Stimulated activated CD8-positive, alpha-beta memory T cell treated with anti-CD3 and anti-CD28 coated beads, Interleukin-15, amount 100 ng/mL, for 1 hour (primary cell): ENCODE data around the gene C1GALT1.
"Not testable (repeated sequence)": the region's sequence is repeated elsewhere in the genome, so short reads cannot be mapped to it uniquely, and the experiment has no call there.

ENCODE experiments used
- DNase-seq: peaks from one replicate; pipeline ENCODE4 v3.0.0-alpha.2; 2020; ENCODE audit warnings: low read depth

The C1GALT1 gene

GRCh38 chr7:7237201-7237977 is 55.0 kb downstream of the C1GALT1 start:
- no peak for DNase-seq

- no peak for DNase-seq
Observed at GRCh38 chr7:7237978-7238267, 55.6 kb downstream of the C1GALT1 start.

GRCh38 chr7:7239346-7239745 is 57.0 kb downstream of the C1GALT1 start:
- no peak for DNase-seq

- DNase-seq = no peak
Observed at GRCh38 chr7:7242899-7243298, 60.6 kb downstream of the C1GALT1 start.

DNA sequence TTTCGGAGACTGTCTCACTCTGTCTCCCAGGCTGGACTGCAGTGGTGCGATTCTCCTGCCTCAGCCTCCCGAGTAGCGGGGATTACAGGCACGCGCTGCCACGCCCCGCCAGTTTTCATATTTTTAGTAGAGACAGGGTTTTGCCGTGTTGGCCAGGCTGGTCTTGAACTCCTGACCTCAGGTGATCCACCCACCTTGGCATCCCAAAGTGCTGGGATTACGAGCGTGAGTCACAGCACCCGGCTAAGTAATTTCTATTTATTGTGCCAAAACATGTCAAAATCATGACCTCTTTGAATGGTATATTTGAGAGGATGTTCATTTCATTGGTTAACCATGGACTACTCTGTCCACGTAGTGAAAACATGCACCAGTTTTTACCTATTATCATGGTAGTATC is 62.9 kb downstream of the C1GALT1 start:
- not testable (repeated sequence) for DNase-seq

GRCh38 chr7:7246223-7246622 is 63.9 kb downstream of the C1GALT1 start:
- no peak for DNase-seq

DNA sequence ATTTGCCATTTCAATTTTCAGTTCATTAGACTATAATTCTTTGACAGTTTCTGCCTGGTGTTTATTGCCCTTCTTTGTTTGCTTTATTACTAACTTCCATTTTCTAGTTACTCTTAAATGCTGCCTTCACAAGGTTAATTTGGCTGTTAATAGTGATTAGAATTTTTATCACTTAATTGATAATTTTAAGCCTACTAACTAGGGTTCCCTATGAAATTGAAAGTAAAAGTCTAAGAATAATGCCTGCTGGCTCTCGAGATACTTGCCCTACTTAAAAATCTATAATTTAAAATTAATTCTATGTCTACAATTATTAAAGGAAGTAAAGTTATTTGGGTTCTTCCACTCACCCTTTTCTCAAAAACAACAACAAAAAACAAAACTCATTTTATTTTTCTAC is 65.3 kb downstream of the C1GALT1 start:
- no peak for DNase-seq

DNA sequence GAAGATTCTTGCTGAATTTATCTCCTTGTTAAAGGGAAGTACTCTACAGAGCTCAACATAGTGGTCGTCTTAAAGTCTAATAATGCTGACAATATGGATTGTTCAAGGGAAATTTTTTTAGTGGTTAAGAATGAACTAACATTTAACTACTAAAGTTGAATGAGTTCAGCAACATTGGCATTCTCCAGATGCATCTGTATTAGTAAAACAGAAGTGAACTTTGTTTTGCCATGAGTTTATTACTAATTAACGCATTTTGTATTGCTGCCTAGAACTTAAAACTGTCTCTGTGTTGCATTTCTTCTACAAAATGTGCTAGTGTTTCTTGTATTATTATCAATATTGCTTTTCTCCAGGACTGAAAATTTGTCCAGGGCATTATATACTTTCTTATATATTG is 67.5 kb downstream of the C1GALT1 start:
- DNase-seq = no peak

DNA sequence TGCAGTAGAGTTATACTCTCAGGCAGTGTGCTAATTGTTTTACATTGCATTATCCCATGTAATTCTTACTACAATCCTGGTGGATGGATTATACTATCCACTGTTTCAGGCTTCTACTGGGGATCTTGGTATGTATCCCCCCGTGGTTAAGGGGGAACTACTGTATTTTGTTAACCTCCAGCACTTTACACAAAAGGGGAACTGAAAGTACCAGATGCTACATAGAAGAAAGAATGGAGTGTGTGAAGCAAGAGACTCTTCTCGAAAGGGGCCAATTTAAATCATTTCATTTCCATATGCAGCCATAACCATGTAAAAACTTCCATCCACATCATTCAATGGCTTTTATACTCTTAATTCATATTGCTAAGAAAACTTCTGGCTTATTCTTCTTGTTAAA is 69.4 kb downstream of the C1GALT1 start:
- DNase-seq = no peak

DNA sequence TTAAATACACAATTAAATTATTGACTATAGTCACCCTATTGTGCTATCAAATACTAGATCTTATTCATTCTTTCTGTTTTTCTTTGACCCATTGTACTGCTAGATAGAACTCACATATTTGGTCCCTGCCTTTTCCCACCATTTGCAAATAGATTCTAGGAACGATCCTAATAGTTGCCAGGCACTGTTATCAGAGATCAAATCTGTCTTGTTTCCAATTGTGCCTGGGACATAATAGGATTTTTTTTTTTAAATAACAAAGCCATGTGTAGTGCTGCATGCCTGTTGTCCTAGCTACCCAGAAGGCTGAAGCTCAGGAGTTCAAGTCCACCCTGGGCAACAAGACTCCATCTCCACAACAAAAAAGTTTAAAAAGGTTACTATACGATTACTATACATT is 72.0 kb downstream of the C1GALT1 start:
- no peak for DNase-seq

DNA sequence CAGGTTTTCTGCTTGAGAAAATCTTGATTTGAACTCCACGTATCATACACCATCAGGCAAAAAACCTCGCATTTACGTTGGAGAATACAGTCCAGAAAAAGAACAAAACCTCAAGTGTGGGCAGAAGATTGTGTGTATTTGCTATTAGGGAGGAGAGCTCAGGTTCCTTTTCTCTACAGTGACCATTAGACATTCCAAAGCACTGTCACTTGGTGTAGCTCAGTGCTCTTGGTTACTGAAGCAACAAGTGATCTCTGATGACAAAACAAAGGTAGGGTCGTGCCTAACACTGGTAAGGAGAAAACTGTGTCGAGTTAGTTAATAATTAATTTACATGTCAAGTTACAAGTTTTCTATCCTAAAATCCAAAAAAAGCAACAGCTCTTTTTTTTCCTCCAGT is 72.6 kb downstream of the C1GALT1 start:
- DNase-seq = no peak

- no peak for DNase-seq
Observed at GRCh38 chr7:7256731-7257274, 74.5 kb downstream of the C1GALT1 start.

DNA sequence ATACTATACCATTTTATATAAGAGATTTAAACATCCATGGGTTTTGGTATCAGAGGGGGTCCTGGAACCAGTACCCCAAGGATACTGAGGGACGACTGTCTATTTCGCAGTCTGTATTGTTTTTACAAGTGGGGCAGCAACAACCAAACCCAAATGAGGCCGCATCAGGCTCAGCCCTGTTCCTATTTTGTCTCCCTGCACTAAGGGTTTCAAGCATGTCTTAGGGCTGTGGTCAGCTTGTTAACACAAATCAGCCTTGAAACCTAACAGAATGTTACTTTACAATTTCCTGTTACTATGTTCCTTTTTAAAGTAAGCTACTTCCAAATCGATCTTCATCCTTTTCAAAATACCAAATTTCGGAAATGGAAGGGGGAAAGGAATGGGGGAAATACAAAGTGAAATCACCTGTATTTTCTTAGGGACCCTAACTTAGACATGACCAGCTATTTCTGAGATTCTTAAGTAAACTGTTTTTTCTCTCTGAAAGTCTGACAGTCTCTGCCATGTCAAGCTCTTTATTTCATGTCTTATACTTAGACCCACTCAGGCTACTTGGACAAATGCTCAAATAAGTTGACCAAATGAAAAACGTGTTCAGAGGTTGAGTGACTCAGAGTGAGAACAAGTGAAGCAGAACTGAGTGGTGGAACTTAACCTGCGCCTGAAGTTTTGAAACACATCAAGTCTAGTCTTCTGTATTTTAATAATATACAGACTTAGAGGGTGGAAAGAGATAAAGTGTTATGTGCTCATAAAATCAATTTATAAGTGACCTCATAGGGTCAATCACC is 75.8 kb downstream of the C1GALT1 start:
- DNase-seq = no peak

- DNase-seq = no peak
Observed at GRCh38 chr7:7261863-7262262, 79.5 kb downstream of the C1GALT1 start.

GRCh38 chr7:7263297-7264230 is 81.2 kb downstream of the C1GALT1 start:
- no peak for DNase-seq

DNA sequence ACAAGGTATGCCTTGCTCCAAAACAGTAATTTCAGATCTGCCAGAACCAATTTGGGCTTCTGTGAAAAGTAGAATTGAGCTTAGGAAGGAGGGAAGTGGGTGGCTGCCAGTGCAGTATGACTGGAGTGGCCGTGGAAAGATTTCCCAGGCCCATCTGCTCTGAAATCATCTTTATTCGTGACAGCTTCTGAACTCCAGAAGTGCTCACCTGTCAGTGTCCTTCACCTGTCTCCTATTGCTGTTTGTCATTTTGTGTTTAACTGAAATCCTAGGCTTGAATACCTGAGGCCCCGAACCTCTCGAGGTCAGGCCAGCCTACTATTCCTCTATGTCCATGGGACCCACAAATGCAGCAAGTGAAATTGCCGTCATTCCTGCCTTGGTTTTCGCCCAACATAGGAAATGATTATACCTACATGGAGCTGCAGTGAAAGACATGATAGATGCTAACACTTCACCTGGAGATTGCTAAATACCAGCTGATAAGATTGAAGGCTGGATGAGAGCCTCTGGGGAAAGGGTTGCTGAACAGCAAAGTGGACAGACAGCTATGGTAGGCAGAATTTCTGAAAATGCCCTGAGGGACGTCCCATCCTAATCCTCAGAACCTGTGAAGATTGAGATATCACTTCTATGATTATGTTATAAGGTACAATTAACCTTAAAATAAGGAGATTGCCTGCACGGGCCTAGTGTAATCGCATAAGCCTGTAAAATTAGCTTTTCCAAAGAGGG is 82.1 kb downstream of the C1GALT1 start:
- no peak for DNase-seq

DNA sequence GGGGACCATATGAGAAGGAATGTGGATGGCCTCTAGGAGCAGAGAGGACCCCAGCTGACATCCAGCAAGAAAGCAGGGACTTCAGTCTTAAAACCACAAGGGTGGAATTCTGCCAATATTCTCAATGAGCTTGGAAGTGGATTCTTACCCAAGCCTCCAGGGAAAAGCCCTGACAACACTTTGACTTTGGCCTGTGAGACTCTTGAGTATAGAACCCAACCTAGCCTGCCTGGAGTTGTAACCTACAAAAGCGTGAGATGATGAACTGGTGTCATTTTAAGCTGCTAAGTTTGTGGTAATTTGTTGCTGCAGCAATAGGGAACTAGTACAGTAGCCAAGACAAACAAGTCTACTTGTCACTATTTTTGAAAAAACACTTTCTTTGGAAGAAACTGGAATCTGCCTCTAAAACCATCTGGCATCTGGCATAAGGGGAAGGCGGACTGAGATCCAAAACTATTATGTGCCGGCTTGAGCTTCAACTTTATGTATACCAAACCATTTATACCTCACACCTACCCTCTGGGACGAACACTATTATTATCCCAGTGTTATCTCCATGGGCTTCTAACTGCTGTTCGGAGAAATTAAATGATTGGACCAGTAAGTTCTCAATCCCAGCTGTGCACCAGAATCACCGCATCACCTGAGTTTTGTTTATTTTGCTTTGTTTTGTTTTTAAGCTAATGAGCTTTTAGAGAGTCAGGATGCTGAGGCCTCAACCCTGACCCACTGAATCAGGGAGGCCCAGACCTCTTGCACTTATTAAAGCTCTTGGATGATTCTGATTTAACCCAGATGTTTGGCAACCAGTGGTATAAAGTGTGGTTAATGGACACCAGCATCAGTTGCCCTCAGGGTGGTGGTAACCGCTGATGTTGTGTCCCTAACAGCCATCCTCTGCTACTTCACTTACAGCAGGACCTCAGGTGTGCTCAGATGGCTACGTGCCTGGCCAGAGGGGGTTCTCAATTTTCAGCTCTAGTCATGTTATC is 83.0 kb downstream of the C1GALT1 start:
- no peak for DNase-seq

DNA sequence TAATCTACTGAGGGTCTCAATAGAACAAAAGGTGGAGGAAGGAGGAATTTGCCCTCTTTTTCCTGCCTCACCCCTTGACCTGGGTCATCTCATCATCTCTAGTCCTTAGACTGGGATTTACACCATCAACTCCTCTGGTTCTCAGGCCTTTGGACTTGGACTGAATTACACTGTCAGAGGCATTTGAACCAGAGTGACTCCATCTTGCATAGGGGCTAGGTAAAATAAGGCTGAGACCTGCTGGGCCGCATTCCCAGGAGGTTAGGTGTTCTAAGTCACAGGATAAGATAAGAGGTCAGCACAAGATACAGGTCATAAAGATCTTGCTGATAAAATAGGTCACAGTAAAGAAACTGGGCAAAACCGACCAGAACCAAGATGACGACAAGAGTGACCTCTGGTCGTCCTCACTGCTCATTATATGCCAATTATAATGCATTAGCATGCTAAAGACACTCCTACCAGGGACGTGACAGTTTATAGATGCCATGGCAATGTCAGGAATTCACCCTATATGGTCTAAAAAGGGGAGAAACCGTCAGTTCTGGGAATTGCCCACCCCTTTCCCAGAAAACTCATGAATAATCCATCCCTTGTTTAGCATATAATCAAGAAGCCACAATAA is 84.0 kb downstream of the C1GALT1 start:
- DNase-seq = no peak

- no peak for DNase-seq
Observed at GRCh38 chr7:7271094-7271874, 88.9 kb downstream of the C1GALT1 start.
